HG02642 (cell line): ENCODE results near the gene TPX2.

Source experiments
- ATAC-seq: cut with Tn5 transposase; IDR thresholded peaks from one replicate; pipeline ENCODE4 v1.9.1; 2021; ENCODE audit warnings: mild to moderate bottlenecking; ENCODE audit not compliant: unreplicated experiment, poor library complexity

TPX2 gene

GRCh38 chr20:31843288-31843687 lies 104.2 kb downstream of the TPX2 start:
- ATAC-seq = no peak

- ATAC-seq = no peak
Observed at GRCh38 chr20:31843881-31844280, 104.8 kb downstream of the TPX2 start.

DNA sequence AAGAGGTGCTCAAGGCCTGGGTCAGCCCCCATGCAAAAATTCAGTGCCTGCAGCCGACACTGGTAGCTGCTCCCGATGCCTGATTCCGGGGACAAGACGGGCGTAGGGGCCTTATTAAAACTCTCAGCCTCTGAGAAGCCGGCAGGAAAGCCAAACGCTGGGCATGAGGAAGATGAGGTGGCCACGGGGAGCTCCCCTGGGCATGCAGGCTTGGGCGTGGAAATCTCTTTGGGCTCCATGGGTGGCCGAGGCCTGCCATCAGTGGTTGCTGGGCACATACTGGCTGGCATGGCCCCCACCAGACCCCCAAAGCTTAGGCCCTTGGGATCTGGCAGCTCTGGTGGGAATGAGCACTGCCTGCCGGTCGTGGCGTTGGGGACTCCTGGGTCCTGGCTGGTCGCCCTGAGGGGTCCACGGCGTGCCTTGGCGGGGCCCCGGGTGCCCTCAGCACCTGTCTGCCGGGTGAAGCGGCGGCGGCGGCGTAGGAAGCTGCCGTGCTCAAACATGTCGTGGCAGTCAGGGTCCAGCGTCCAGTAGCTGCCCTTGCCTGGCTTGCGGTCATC lies 105.7 kb downstream of the TPX2 start:
- ATAC-seq = no peak

- ATAC-seq = no peak
Observed at GRCh38 chr20:31845300-31845863, 106.3 kb downstream of the TPX2 start, which contains the start of gene FOXS1. FOXS1 (minus strand) TSS chr20:31845604; CDS start chr20:31845542, 62 bp downstream.

DNA sequence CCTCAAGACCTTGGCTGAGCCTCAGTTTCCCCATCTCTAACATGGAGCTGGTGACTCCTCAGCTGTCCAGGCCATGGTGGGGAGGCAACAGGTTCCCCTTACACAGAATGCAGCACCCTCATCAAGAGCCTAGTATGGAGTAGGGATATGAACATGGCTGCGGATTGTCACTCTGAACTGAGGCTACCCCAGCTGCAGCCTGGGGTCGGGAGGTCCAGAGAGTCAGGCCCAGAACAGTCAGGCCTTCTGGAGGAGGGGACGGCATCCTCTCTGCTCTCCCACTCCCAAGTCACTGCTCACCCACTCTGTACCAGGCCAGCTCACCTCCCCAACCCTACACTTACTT lies 107.7 kb downstream of the TPX2 start:
- no peak for ATAC-seq

DNA sequence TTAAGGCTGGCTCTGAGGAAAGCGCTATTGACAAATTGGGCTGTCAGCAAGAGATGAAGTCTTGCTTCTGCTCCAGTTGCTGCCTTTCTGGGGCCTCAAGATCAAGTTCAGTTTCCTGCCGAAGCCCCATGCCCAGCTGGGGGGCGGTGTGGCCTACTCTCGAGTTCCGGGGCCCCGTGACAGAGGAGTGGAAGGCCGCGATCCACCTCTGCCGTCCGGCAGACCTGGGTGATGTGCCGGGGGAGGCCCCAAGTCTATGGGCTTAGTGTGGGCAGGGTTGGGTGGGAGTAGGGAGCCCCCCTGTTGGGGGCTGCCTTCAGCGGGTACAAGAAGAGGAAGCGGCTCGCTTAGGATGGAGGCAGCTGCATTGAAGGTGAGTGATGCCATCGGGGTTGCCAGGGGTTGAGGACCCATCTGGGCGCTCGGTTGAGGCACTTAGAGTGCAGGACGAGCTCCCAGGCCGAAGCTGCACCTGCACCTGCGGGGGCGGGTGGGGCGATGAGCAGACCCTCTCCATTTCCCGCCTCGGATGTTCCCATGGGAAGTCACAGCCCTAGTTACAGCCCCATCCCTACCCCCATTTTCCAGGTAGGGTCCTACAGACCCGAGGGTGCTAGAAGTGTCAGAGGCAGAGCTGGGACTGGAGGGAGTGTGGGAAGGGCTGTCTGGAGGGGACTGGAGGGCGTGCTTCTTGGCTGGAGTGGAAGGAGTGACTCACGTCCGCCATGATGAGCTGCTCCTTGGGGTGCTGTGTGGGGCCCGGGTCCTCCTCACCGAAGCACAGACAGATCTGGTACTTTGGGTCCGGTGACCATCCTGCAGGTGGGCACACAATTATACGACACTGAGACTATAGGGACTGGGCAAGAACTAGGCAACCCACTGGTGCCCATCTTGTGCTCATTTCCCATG lies 109.3 kb downstream of the TPX2 start:
- ATAC-seq = no peak

GRCh38 chr20:31849306-31849930 lies 110.3 kb downstream of the TPX2 start:
- no peak for ATAC-seq
